Activated CD8-positive, alpha-beta memory T cell treated with anti-CD3 and anti-CD28 coated beads for 48 hours (primary cell): ENCODE measurements around the gene PDZK1IP1.
"Not testable (repeated sequence)": the region's sequence is repeated elsewhere in the genome, so short reads cannot be mapped to it uniquely, and the experiment has no call there.

Experiments
- DNase-seq, 3 experiments: peaks; one replicate each; pipeline ENCODE4 v3.0.0-alpha.2; 2020; ENCODE audit warnings: low read depth in 2 of 3, low spot score in 2 of 3

The PDZK1IP1 gene

DNA sequence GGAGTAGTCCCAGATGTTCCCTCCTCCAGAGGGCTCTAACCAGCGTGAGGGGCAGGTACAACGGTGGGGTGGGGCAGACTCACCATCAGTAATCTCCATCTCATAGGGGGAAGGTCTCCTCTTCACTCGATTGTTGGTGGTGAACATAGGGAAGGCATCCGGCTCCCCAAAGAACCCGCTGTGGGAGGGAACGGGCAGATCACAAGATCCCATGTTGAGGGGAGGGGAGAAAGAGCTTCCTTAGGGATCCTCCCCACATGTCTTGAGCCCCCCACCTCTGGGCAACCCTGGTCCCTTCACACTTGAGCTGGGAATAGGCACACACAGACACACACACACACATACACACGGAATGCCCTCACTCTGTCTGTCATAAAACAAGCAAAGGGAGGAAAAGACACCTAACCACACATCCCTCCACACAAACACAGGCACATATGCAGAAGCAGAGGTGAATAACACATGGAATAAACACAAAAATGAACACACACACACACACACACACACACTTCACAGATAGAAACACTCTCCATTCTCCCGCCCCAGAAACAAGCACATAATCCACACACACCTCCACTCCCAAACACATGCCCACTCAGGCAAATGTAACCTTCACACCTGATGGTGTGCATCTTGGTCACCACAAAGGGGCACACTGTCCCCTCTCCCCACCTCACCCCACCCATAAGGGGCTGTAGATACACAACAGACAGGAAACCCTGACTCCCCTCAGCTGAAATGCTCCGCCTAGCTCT lies 34.3 kb upstream of the PDZK1IP1 start:
- DNase-seq: no peak

DNA sequence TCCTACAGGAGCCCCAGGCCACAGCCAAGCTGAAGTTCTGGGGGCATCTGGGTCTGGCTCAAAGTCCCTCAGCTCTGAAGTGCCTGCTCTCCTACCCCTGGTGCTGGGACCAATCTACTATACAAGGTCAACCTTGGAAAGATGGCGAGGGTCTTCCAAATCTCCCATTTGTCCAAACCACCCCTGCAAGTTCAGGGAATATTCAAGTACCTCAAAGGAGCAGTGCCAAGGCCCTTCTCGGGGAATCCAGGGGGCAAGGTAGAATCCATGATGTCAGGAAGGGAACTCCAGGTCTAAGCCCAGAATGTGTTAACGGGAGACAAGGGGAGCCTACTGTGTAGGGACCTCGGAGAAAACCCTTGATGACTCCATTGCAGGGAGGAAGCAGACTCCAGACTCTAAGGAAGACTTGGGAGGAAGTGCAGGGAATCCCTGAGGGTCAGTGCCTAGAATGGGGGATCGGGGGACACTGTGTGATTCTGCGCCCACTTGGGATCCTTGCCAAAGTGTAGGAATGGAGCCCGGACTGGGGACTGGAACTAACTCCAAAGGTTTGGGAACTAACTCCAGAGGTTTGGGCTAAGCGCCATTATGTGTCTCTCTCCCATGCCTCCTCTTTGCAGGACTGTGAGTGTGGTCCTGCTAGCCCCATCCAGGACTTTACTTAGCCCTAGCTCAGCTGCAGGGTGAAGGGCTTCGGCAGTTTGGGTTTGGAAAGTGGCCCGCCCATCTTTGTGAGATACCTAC lies 33.5 kb upstream of the PDZK1IP1 start:
- no peak for DNase-seq

DNA sequence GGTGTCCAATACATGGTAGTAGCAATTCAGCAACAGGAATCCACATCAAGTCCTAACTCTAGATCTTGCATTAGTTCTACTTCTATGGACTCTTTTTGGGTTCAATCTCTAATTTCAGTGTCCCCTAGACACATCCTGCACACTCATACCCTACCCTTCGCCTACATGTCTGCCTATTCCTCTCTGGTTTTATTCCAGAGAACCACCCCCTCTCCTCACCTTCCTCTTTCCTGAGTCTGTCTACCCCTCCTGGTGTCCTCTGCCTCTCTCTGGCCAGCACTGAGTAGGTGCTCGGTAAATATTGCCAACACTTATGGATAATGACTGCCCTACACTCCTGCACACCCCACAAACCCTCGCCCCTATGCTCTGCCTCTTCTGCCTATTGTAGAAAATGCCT lies 32.6 kb upstream of the PDZK1IP1 start:
- no peak for DNase-seq

DNA sequence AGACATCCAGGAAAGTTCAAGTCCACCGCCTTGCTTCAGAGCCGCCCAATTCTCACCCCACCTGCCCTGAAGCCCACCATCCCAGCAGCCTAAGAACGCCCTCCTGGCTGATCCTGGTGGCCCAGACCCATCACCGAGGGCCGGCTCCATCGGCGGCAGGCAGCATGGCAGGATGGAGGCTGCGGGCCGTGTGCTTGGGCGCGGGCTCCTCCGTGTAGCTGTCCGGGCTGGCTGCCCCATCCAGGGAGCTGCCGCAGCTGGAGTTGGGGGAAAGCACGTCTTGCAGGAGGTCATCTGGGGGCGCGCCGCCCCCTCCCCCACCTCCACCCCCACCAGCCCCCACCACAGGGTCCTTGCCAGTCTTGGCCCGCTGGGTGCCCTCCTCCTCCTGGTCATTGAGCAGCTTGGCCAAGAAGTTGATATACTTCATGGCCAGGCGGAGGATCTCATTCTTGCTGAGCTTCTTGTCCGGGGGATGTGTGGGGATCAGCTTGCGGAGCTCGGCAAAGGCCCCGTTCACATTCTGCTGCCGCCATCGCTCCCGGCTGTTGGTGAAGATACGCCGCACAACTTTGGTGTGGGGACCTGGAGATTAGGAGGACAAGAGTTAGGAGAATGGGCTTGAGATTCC lies 29.9 kb upstream of the PDZK1IP1 start:
- DNase-seq: no peak

DNA sequence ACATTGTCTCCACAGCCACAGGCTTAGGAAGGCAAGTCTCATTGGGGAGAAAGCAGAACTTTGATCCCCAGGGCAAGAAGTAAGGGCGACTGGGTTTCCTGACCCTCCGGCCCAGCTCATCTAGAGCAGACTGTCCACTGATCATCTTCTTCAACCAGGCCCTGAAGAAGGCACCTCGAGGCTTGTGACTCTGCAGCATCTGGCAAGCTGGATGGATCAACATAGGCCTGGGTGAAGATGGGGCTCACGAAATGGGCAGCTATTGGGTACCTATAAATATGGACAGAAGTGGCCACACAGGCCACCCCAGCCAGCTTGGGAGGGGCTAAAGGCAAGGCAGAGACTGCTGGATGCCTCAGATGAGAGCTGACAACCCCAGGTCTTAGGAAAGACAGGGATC lies 29.2 kb upstream of the PDZK1IP1 start:
- DNase-seq: no peak

DNA sequence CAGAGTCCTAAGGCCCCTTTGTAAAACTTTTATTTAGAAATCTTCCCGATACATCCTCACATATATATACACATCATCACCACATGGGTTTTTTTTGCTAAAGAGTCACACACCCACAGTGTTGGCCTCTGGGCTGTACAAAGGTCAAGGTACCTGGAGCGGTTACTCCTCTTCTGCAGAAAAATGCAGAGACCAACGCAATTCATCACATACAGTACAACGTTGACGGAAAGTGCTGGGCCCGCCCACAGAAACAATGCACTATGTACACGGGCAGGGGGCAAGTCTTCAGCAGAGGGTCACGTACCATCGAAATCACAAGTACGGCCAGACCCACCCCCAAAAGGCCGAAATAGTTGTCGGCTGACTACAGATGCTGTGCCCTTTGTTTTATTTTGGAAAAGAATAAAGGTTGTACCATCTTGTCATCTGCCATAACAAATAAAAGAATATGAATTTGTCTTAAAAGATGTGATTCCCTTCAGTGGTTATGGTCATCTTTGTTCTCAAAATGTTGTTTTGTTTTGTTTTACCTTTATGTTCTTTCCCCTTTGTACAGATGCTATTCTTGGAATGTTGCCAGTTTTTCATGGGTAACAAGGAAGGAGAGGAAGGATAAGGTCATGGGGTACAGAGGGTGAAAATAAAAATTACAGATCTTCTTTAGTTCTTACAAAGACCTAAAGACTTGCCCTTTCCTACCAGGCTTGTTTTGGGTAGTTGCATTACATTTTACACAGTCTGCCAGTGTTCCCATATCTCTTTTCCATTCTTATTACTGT lies 26.6 kb upstream of the PDZK1IP1 start:
- DNase-seq: no peak

DNA sequence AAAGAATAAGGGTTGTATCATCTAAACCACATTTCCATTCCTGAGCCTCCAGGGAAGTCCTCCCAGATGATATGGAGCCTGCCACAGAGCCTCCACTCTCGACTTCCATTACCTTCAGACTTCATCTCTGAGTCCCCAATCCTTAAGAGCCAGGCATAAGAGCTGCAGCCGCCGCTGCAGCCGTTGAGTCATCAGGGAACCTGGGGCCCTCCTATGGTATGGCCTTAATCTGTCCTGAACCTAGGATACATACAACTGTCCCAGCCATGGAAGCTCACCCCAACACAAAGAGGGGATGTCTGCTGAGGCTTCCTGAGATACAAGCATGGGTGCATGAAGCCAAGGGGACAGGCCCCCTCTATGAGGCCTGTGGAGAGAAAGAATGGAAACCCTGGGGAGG lies 25.9 kb upstream of the PDZK1IP1 start:
- DNase-seq: no peak

DNA sequence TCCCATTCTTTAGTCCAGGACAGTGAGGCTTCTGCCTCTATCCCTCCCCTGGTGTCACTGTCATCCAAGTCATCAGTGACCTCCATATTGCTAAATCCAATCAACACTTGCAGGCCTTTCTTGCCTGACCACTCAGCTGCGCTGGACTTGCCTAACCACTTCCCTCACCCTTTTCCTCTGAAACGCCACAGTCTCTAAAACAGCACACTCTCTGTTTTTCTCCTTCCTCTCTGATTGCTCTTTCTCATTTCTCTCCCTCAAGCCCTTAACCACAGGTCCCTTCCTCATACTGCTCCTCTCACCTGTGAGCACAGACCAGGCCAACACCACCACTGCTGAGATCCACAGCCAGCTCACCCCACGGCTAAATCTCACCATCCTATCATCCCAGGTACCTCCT lies 24.7 kb upstream of the PDZK1IP1 start:
- no peak for DNase-seq

DNA sequence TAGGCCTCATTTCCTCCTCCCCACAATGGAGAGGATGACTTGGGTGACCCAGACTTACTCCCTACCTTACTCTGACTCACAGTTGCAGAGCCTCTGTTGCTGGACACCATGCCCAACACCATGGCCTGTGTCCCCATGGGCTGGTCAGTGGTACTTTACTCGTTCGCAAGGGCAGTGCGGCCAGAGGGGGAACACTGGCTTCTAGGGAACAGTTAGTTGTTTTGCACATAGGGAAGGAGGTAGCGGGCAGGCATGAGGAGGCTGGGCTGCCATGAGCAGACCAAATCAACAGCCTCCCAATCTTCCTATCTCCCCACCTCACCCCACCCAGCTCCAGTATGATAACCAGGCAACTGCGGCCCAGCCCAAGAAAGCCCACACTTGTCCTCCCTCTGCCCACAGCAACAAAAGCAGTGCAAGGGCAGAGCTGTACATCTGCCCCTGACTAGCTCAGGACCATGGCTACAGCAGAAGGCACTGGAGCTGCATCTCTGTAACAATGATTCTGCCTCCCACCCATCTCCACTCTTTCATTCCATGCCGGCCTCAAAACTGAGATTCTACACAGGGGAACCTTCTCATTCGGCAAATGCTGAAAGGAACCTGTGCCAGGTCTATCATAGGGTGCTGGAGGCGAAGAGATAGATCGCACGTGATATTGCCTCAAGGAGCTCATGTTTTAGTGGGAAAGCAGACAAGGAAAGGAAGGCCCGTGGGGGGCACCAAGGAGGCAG lies 23.6 kb upstream of the PDZK1IP1 start:
- DNase-seq: no peak

DNA sequence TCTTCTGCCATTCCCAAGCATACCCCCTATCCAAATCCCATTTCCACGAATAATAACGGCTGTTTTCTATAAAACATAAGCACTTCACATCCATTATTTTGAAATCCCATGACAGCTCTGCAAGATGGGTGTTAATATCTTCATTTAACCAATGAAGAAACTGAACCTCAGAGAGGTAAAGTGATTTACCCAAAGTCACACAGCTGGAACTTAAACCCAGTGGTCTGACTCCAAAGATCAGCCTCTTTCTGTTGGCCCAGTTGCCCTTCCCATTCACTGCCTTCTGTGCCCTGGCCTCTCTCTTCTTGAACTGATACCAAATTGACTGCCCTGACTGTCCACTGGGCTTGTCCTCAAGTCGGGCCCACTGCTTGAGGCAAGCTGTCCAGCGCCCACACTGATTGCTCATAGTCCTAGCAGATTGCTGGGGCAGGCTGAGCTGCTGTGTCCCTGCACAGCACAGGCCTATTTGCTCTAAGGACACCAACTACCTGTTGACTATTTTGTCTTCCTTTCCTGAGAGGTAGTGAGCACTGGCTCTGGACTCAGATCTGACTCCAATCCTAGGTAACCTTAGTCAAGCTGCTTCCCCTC lies 22.9 kb upstream of the PDZK1IP1 start:
- DNase-seq: no peak

DNA sequence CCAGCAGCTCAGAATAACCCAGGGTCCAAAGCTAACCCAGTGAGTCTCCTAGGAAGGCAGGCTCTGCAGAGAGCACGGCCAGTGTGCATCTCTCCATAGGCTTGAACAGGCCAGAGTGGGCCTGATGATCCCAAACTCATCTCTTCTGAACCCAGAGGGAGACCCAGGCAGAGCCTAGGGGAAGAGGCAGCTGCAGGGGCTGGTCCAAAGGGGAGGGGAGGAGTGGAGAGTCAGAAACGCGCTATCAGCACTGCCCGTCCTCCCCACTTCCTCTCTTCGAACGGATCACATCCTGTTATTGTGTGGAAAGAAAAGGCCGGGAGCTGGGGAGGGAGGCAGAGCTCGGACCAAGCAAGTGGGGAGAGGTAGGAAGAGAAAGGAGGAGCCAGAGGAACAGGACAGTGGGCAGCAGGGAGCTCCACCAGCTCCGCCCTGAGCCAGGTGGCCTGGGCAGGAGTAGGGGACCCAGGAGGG lies 22.0 kb upstream of the PDZK1IP1 start:
- DNase-seq: no peak

DNA sequence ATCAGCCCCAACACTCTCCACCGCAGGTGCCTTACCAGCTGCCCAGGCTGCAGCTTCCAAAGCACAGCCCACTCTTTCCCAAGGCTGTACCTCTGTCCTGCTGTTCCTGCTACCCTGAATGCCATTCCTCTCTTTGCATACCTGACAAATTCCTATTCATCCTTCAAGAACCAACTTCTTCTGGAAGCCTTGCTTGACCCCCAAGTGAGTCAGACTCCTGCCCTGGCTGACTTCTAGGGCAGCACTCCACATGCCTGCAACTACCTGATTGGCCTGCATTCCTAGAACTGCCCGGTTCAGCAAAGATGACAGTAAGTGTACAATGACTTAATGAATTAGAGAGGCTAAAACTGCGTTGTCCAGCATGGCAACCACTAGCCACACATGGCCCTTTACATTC lies 20.8 kb upstream of the PDZK1IP1 start:
- DNase-seq: no peak

DNA sequence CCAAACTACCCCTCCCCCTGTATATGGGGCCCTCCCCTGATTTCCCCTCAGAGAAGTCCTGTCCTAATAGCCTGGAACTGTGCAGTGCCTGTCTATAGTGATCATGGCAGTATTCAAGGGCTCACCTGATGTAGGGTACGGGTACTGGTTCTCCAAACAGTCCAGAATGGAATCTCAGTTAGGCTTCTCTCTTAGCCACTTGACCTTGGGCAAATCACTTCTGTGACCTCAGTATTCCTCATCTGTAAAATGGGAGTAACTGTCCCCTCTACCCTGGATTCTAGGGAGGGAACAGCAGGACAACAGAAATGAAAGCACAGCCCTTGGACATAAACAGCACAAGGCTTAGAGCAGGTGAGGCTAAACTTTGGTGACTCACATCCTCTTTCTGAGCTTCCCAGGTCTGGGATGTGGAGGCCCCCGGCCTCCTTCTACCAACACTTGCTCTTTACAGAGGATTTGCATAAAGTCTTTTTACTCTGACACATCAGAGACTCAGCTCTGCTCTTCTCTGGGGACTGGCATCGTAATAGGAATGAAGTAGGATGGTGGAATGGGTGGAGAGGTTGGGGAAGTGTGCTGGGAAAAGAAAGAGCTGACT lies 20.0 kb upstream of the PDZK1IP1 start:
- DNase-seq: no peak

DNA sequence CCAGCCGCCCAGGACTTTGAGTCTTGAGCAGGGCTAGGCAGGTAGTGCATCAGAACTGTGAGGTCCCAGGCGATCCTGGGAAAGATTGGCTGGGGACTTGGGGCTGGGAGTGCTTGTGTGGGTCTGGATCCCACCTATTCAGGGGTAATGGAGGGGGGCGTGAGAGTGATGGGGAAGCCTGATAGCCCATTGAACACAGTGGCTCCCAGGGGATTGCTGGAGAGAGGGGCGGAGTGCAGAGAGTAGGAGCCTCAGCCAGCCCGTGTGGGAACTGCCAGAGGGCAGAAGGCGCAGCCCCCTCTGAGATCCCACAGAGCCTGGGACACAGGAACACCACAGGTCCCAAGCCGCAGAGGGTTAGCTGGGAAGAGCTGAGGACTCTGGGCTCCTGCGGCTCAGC lies 19.3 kb upstream of the PDZK1IP1 start:
- DNase-seq: no peak

DNA sequence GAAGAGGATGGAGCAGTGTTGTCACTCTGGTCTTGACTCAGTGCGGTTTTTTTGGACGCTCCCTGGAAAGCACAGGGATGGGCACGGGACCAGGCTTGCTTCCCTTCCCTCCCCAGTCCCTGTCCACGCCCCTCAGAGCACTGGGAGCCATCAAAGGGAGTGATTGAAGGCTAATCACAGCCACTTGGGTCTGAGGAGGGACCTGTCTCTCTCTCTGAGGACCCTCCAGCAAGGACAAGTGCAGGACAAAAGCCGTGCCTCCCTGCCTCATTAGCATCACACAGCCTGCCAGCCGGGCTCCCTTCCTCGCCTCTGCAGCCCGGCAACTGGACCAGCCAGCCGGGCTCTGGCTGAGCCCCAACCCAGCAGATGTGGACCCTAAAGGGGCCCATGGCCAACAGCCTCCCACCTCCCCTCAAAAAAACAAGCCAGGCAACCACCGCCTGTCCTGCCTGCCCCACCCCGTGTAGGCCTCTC lies 18.6 kb upstream of the PDZK1IP1 start:
- DNase-seq: no peak

DNA sequence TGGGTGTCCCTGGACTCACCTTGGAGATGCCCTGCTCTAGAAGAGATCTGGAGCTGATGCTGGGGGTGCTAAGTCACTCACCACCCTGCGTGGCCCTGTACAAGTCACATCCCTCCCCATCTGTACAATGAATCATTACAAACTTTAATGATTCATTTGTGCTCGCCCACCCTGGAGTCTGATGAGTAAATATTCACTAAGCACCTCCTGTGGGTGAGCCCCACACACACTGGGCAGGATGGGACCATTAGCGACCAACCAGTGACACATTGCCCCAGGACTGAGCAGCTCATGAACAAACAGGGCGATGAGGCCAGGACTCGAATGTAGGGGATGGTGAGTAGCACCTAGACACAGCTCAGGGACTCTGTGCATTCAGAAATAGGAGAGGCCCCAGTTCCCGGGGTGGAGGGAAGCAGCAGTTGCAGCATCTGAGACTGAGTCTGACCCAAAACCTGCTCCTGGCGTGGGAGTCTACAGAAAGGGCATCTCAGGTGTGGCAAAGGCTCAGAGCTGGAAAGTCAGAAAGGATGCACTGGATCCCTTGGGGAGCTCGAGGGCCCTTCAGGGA lies 18.1 kb upstream of the PDZK1IP1 start:
- no peak for DNase-seq

DNA sequence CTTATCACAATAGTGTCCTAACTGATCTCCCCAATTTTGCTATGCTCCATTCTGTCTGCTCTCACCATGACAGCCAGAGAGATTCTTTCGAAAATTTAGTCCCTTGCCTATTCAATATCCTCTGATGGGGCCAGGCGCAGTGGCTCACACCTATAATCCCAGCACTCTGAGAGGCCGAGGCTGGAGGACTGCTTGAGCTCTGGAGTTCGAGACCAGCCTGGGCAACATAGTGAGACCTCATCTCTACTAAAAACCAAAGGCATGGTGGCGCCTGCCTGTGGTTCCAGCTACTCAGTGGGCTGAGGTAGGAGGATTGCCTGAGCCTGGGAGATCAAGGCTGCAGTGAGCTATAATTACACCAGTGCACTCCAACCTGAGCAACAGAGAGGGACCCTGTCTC lies 16.1 kb upstream of the PDZK1IP1 start:
- DNase-seq: no peak

DNA sequence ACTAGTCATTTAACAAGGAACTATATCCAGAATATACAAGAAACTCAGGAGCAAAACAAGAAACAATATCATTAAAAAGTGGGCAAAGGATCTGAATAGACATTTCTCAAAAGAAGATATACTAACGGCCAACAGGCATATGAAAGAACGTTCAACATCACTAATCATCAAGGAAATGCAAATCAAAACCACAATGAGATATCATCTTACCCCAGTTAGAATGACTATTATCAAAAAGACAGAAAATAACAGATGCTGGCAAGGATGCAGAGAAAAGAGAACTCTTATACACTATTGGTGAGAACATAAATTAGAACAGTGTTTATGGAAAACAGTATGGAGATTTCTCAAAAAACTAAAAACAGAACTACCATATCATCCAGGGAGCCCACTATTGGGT lies 13.7 kb upstream of the PDZK1IP1 start:
- DNase-seq: not testable (repeated sequence)

DNA sequence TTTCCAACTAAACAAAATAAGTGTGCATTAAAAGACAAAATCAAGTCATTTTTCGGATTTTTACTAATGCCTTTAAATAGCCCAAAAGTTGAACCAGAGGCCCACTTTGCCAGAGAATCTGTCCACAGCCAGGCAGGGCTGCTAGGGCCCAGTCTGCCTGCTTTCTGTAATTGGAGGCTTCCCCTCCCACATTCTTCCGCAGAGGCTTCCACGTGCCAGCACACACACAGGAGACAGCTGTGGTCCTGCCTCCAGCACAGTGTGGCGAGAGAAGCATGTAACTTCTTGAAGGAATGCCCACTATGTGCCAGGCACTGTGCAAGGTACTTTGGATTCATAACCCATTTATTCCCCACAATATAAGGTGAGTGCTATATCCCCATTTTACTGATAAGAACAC lies 11.3 kb upstream of the PDZK1IP1 start:
- no peak for DNase-seq
